ENCODE measurements around the gene EME1.

Gene EME1

DNA sequence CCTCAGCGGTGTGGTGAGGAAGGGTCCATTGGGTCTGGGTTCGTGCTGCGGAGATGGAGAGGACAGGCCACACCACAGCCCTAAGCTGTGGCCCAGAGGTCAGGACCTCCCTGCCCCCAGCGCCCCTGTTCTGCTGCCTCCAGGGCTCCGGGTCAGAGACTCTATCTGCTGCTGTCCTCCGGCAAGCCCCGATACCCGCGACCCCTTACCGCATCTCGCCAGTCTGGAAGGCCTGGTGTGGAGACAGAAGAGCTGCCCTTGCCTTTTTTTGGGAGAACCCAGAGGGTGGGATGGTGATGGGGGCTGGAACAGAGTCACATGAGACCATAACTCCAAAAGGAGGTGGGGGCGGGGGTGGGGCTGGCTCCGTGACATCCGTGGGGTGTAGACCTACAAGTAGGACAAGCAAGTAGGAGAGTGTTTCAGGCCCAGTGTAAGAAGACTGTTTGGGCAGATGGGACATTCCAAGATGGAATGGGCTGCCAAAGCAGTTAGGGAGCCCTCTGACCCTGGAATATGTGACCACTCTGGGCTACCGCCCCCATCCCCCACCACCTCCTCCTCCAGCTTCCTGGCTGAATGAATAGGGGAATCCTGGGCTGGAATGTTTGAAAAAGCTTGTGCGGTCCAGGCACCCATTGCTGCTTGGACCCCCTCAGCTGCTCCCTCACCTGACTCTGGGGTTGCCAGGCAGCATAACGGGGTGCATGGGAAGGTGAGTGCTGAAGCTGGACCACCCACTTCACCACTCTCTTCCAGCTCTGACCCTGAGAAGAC lies 25.7 kb upstream of the EME1 start:
- H3K4me1 Mint-ChIP-seq = peaks cover 30% of the 10 kb centered on the region
- no peaks in the 10 kb centered on the region for H3K9me3 Mint-ChIP-seq
- no peak for TF ChIP-seq CTCF (IDR thresholded peaks at IDR 0.05; ENCODE audit: unreplicated experiment in 3 of 3)

DNA sequence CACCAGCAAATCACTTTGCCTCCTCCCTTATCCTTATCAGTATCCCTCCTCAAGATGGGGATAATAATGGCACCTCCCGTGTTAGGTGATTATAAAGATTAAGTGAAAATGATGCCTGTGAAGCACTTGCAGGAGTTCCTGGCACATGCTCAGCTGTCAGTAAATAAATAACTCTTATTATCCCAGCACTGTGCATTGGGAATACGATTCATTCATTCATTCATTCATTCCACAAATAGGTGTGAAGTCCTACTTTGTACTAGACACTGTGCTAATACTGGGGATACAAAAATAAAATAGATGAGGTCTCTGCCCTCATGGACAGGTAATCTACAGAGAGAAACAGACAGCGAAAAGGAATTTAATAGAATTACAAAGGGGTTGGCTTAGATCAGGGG lies 25.1 kb upstream of the EME1 start:
- H3K4me1 Mint-ChIP-seq = peaks cover 30% of the 10 kb centered on the region
- peaks cover 10% of the 10 kb centered on the region for H3K36me3 Mint-ChIP-seq (ENCODE audit: low read depth)
- no peak for TF ChIP-seq CTCF (IDR thresholded peaks at IDR 0.05; ENCODE audit: unreplicated experiment in 3 of 3)
- H3K4me3 Mint-ChIP-seq = peak overlapping the region; percentile 95 to 96 (median 96)
- H3K9me3 Mint-ChIP-seq = no peaks in the 10 kb centered on the region
- H3K27ac Mint-ChIP-seq = peak overlapping the region in 2 of 3 experiments; percentile 58
- H3K27me3 Mint-ChIP-seq (ENCODE audit: low read depth) = peaks cover 3% of the 10 kb centered on the region

More for the DNA sequence above, 25.7 kb upstream of the EME1 start:
- peaks cover 3% of the 10 kb centered on the region for H3K27me3 Mint-ChIP-seq (ENCODE audit: low read depth)
- H3K27ac Mint-ChIP-seq = peak overlapping the region; percentile 45 to 58 (median 58)
- H3K36me3 Mint-ChIP-seq (ENCODE audit: low read depth) = peaks cover 9% of the 10 kb centered on the region
- peak overlapping the region; percentile 95 to 96 (median 96) for H3K4me3 Mint-ChIP-seq

GRCh38 chr17:50348522-50349242 lies 24.3 kb upstream of the EME1 start:
- Mint-ChIP-seq H3K36me3 (ENCODE audit: low read depth) (peaks cover 16% of the 10 kb centered on the region), H3K27me3 (ENCODE audit: low read depth) (peaks cover 3% of the 10 kb centered on the region), H3K27ac (peak overlapping the region in 1 of 3 experiments; percentile 19), H3K4me1 (peaks cover 30% of the 10 kb centered on the region), H3K9me3 (no peaks in the 10 kb centered on the region), H3K4me3 (peak overlapping the region; percentile 95 to 96 (median 96))
- no peak for TF ChIP-seq CTCF (IDR thresholded peaks at IDR 0.05; ENCODE audit: unreplicated experiment in 3 of 3)

DNA sequence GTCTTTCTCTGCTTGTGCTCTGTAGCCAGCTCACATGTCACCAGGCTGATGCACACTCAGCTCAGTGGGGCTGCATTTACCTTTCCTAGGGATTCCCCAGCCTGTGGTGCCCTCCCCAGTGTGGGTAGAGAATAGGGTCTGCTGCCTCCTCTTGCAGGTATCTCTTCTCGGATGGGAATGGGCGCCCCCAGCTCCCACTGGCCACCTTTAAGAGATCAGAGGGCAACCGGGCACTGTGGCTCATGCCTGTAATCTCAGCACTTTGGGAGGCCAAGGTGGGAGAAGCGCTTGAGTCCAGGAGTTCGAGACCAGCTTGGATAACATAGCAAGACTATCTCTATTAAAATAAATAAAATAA lies 23.8 kb upstream of the EME1 start:
- H3K36me3 Mint-ChIP-seq (ENCODE audit: low read depth) = peaks cover 18% of the 10 kb centered on the region
- H3K27me3 Mint-ChIP-seq (ENCODE audit: low read depth) = peaks cover 3% of the 10 kb centered on the region
- no peak for TF ChIP-seq CTCF (IDR thresholded peaks at IDR 0.05; ENCODE audit: unreplicated experiment in 3 of 3)
- H3K9me3 Mint-ChIP-seq = no peaks in the 10 kb centered on the region
- H3K27ac Mint-ChIP-seq = peak overlapping the region in 1 of 3 experiments; percentile 19
- H3K4me1 Mint-ChIP-seq = peaks cover 30% of the 10 kb centered on the region
- peak overlapping the region; percentile 68 to 76 (median 75) for H3K4me3 Mint-ChIP-seq

GRCh38 chr17:50350733-50351132 lies 22.3 kb upstream of the EME1 start:
- H3K27ac Mint-ChIP-seq = no peak overlapping the region
- H3K27me3 Mint-ChIP-seq (ENCODE audit: low read depth) = peaks cover 3% of the 10 kb centered on the region
- peaks cover 24% of the 10 kb centered on the region for H3K36me3 Mint-ChIP-seq (ENCODE audit: low read depth)
- no peak overlapping the region for H3K4me3 Mint-ChIP-seq
- no peak for TF ChIP-seq CTCF (IDR thresholded peaks at IDR 0.05; ENCODE audit: unreplicated experiment in 3 of 3)
- peaks cover 22% of the 10 kb centered on the region for H3K4me1 Mint-ChIP-seq
- no peaks in the 10 kb centered on the region for H3K9me3 Mint-ChIP-seq

All from nephron (organoid).